Measurements from ENCODE around the gene MYBPH. TPM values are rescaled to one million over a fixed set of nuclear protein-coding genes. Genes with fewer than 3 reads are reported as not detected.

MYBPH gene
- 19.7 and 25.9 TPM in 2 replicates for total RNA-seq (2022)
- Bru-seq, nascent RNA, result percentile 52 among the genes with signal in this experiment
- BruChase-seq, experiment 1, labeled RNA remaining after a 2-hour chase, result percentile 52 among the genes with signal in this experiment
- percentile 60 among the genes with signal in this experiment for BruChase-seq, experiment 2, labeled RNA remaining after a 6-hour chase
- long read RNA-seq, transcript MYBPH-201 (11 exons, 1,805 nt), result major isoform, 49 of 70 reads
- long read RNA-seq, partial matches to known transcripts, result 13 of 70 reads
- long read RNA-seq, other reads (novel, unspliced or antisense), result 8 of 70 reads

GRCh38 chr1:203175237-203175826, at the start of gene MYBPH:
TSS of gene MYBPH (minus strand) at chr1:203175826. CDS start at chr1:203175755, 71 bp downstream.
- Mint-ChIP-seq H3K4me1 (ENCODE audit: low read depth, unreplicated experiment) (peaks cover 64% of the 10 kb centered on the region), H3K9me3 (ENCODE audit: unreplicated experiment) (no peaks in the 10 kb centered on the region), H3K36me3 (ENCODE audit: insufficient read depth, unreplicated experiment) (peaks cover 65% of the 10 kb centered on the region), H3K27ac (ENCODE audit: unreplicated experiment) (peak within 1 kb of the TSS; percentile 95), H3K27me3 (ENCODE audit: insufficient read depth, unreplicated experiment) (no peaks in the 10 kb centered on the region), H3K4me3 (ENCODE audit: unreplicated experiment) (peak within 1 kb of the TSS; percentile 47)
- no peaks in the 10 kb centered on the region for H3K36me3 ChIP-seq (ENCODE audit: control insufficient read depth, insufficient read depth, low read length)
- no peaks in the 10 kb centered on the region for H3K9me3 ChIP-seq
- no peak within 1 kb of the TSS for H3K4me3 ChIP-seq (ENCODE audit: low read depth, low read length)
- no peak for DNase-seq
- ChIA-PET CTCF (no interaction called here), POLR2A (no interaction called here)
- intact Hi-C loops (cut with micrococcal nuclease; ENCODE audit: unreplicated experiment), result no loop called here
- no TSS peak for BruUV-seq (replicated peaks)
- no peaks in the 10 kb centered on the region for H3K27me3 ChIP-seq (replicated peaks; ENCODE audit: control insufficient read depth, insufficient read depth, low read length)
- TF ChIP-seq CTCF (IDR thresholded peaks at IDR 0.05; ENCODE audit: insufficient read depth in 1 of 2, low read depth in 1 of 2, low read length in 1 of 2, severe bottlenecking in 1 of 2, unreplicated experiment in 1 of 2), result no peak
- H3K4me1 ChIP-seq, result peaks cover 78% of the 10 kb centered on the region

GRCh38 chr1:203225071-203225470, 49.4 kb upstream of the MYBPH start:
- Histone ChIP-seq H3K4me3 (ENCODE audit: low read depth, low read length) (no peak overlapping the region), H3K27me3 (replicated peaks; ENCODE audit: control insufficient read depth, insufficient read depth, low read length) (no peaks in the 10 kb centered on the region), H3K4me1 (no peaks in the 10 kb centered on the region), H3K9me3 (no peaks in the 10 kb centered on the region), H3K36me3 (ENCODE audit: control insufficient read depth, insufficient read depth, low read length) (no peaks in the 10 kb centered on the region)
- no peak overlapping the region for H3K27ac Mint-ChIP-seq (ENCODE audit: unreplicated experiment)
- ChIA-PET CTCF (interaction anchor here (0.9 to 1.0 kb wide), 2 partner anchors 9 to 44 kb away, joined by 3 read pairs; no protein-coding TSS in a partner anchor), POLR2A (no interaction called here)
- intact Hi-C loops (cut with micrococcal nuclease; ENCODE audit: unreplicated experiment), result no loop called here
- BruUV-seq (replicated peaks), result no TSS peak
- no peak for DNase-seq
- no peak overlapping the region for H3K4me3 Mint-ChIP-seq (ENCODE audit: unreplicated experiment)
- no peaks in the 10 kb centered on the region for H3K4me1 Mint-ChIP-seq (ENCODE audit: low read depth, unreplicated experiment)
- TF ChIP-seq CTCF (IDR thresholded peaks at IDR 0.05; ENCODE audit: insufficient read depth in 1 of 2, low read depth in 1 of 2, low read length in 1 of 2, severe bottlenecking in 1 of 2, unreplicated experiment in 1 of 2), result no peak
- peaks cover 3% of the 10 kb centered on the region for H3K27me3 Mint-ChIP-seq (ENCODE audit: insufficient read depth, unreplicated experiment)
- H3K36me3 Mint-ChIP-seq (ENCODE audit: insufficient read depth, unreplicated experiment), result no peaks in the 10 kb centered on the region
- no peaks in the 10 kb centered on the region for H3K9me3 Mint-ChIP-seq (ENCODE audit: unreplicated experiment)

- Histone ChIP-seq H3K36me3 (ENCODE audit: control insufficient read depth, insufficient read depth, low read length) (no peaks in the 10 kb centered on the region), H3K27me3 (replicated peaks; ENCODE audit: control insufficient read depth, insufficient read depth, low read length) (no peaks in the 10 kb centered on the region), H3K4me1 (no peaks in the 10 kb centered on the region), H3K4me3 (ENCODE audit: low read depth, low read length) (no peak overlapping the region), H3K9me3 (no peaks in the 10 kb centered on the region)
- no peak for DNase-seq
- intact Hi-C loops (cut with micrococcal nuclease; ENCODE audit: unreplicated experiment), result no loop called here
- H3K36me3 Mint-ChIP-seq (ENCODE audit: insufficient read depth, unreplicated experiment), result no peaks in the 10 kb centered on the region
- TF ChIP-seq CTCF (IDR thresholded peaks at IDR 0.05; ENCODE audit: insufficient read depth in 1 of 2, low read depth in 1 of 2, low read length in 1 of 2, severe bottlenecking in 1 of 2, unreplicated experiment in 1 of 2), result no peak
- no peak overlapping the region for H3K27ac Mint-ChIP-seq (ENCODE audit: unreplicated experiment)
- H3K9me3 Mint-ChIP-seq (ENCODE audit: unreplicated experiment), result no peaks in the 10 kb centered on the region
- no peaks in the 10 kb centered on the region for H3K4me1 Mint-ChIP-seq (ENCODE audit: low read depth, unreplicated experiment)
- BruUV-seq (replicated peaks), result no TSS peak
- H3K27me3 Mint-ChIP-seq (ENCODE audit: insufficient read depth, unreplicated experiment), result peaks cover 3% of the 10 kb centered on the region
- CTCF ChIA-PET, result no interaction called here
- POLR2A ChIA-PET, result no interaction called here
- H3K4me3 Mint-ChIP-seq (ENCODE audit: unreplicated experiment), result no peak overlapping the region
Measured at GRCh38 chr1:203223012-203223775, 47.6 kb upstream of the MYBPH start.

Data from Caco-2 (cell line).